ENCODE data around the gene TRIO.

TRIO gene

DNA sequence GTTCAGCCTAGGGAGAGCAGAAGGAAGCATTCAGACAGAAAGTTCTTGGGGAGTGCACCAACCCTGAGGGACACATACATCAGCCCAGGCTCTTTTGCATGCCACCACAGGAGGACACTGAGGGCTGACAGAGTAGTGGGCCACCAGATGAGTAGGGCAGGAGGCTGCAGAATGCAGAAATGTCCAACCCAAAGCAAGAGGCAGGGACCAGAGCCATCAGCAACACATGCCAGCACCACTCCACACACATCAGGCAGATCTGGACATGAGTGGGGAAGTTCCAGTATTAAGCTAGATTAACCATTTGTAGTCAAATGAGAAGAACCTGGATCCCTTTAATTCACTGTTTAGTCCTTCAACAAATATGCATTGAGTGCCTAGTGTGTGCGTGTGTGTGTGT is 402.7 kb downstream of the TRIO start:
- Histone ChIP-seq H2AK5ac (ENCODE audit: low read length) (no peak overlapping the region), H3K4me2 (ENCODE audit: low read length) (no peak overlapping the region), H2AFZ (ENCODE audit: insufficient read depth, low read length, poor library complexity) (no peak overlapping the region), H3K4ac (ENCODE audit: low read depth, low read length) (no peak overlapping the region), H2BK5ac (ENCODE audit: low read depth, low read length, poor library complexity) (no peak overlapping the region), H4K8ac (ENCODE audit: low read depth, low read length) (no peak overlapping the region), H2BK12ac (ENCODE audit: low read length) (no peak overlapping the region), H3K9ac (ENCODE audit: low read length) (no peak overlapping the region), H3K36me3 (ENCODE audit: control insufficient read depth in 1 of 2, insufficient read depth in 2 of 2, low read length in 2 of 2) (no peaks in the 10 kb centered on the region), H3K79me1 (ENCODE audit: low read length) (no peaks in the 10 kb centered on the region), H3K18ac (ENCODE audit: low read length) (no peak overlapping the region), H3K23ac (ENCODE audit: low read length) (no peak overlapping the region), H3K4me3 (ENCODE audit: low read depth, low read length) (no peak overlapping the region), H3K4me1 (ENCODE audit: control insufficient read depth in 1 of 2, insufficient read depth in 2 of 2, low read length in 2 of 2) (no peaks in the 10 kb centered on the region), H3K14ac (ENCODE audit: low read length) (no peak overlapping the region), H2BK120ac (ENCODE audit: insufficient read depth, low read length, poor library complexity) (no peak overlapping the region), H3K27me3 (ENCODE audit: insufficient read depth, low read length) (no peaks in the 10 kb centered on the region), H4K91ac (ENCODE audit: low read depth, low read length) (no peak overlapping the region), H3K27ac (ENCODE audit: low read depth, low read length) (no peak overlapping the region), H4K12ac (ENCODE audit: low read depth, low read length) (no peak overlapping the region), H3K9me3 (ENCODE audit: insufficient read depth, low read depth, low read length) (peaks cover 2% of the 10 kb centered on the region), H3K79me2 (ENCODE audit: control insufficient read depth, insufficient read depth, low read length, poor library complexity) (no peaks in the 10 kb centered on the region)
- WGBS (ENCODE audit: extremely low coverage, insufficient coverage, insufficient read length), result no CpG with 5 or more reads among the region's 1 CpG
- no peak for DNase-seq

DNA sequence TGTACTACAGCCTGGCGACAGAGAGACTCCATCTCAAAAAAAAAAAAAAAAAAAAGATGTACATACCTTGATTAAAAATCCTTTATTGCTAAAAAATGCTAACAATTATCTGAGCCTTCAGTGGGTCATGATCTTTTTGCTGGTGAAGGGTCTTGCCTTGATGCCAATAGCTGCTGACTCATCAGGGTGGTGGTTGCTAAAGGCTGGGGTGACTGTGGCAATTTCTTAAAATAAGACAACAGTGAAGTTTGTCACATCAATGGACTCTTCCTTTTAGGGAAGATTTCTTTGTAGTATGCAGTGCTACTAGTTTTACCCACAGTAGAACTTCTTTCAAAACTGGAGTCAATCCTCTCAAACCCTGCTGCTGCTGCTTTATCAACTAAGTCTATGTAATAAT is 404.5 kb downstream of the TRIO start:
- no peak overlapping the region for H3K4me2 ChIP-seq (ENCODE audit: low read length)
- no peak overlapping the region for H4K8ac ChIP-seq (ENCODE audit: low read depth, low read length)
- H2AFZ ChIP-seq (ENCODE audit: insufficient read depth, low read length, poor library complexity), result no peak overlapping the region
- H3K14ac ChIP-seq (ENCODE audit: low read length), result no peak overlapping the region
- H2AK5ac ChIP-seq (ENCODE audit: low read length), result no peak overlapping the region
- H3K4me3 ChIP-seq (ENCODE audit: low read depth, low read length), result no peak overlapping the region
- no peaks in the 10 kb centered on the region for H3K79me2 ChIP-seq (ENCODE audit: control insufficient read depth, insufficient read depth, low read length, poor library complexity)
- no peak overlapping the region for H3K18ac ChIP-seq (ENCODE audit: low read length)
- no peak overlapping the region for H3K4ac ChIP-seq (ENCODE audit: low read depth, low read length)
- H4K91ac ChIP-seq (ENCODE audit: low read depth, low read length), result no peak overlapping the region
- H3K4me1 ChIP-seq (ENCODE audit: control insufficient read depth in 1 of 2, insufficient read depth in 2 of 2, low read length in 2 of 2), result no peaks in the 10 kb centered on the region
- H3K79me1 ChIP-seq (ENCODE audit: low read length), result no peaks in the 10 kb centered on the region
- no peak overlapping the region for H3K9ac ChIP-seq (ENCODE audit: low read length)
- H3K36me3 ChIP-seq (ENCODE audit: control insufficient read depth in 1 of 2, insufficient read depth in 2 of 2, low read length in 2 of 2), result no peaks in the 10 kb centered on the region
- no peak overlapping the region for H3K23ac ChIP-seq (ENCODE audit: low read length)
- no peak overlapping the region for H2BK12ac ChIP-seq (ENCODE audit: low read length)
- no CpG with 5 or more reads among the region's 1 CpG for WGBS (ENCODE audit: extremely low coverage, insufficient coverage, insufficient read length)
- H4K12ac ChIP-seq (ENCODE audit: low read depth, low read length), result no peak overlapping the region
- H2BK5ac ChIP-seq (ENCODE audit: low read depth, low read length, poor library complexity), result no peak overlapping the region
- H3K27ac ChIP-seq (ENCODE audit: low read depth, low read length), result no peak overlapping the region
- peaks cover 2% of the 10 kb centered on the region for H3K9me3 ChIP-seq (ENCODE audit: insufficient read depth, low read depth, low read length)
- H3K27me3 ChIP-seq (ENCODE audit: insufficient read depth, low read length), result no peaks in the 10 kb centered on the region
- no peak for DNase-seq
- H2BK120ac ChIP-seq (ENCODE audit: insufficient read depth, low read length, poor library complexity), result no peak overlapping the region

GRCh38 chr5:14551211-14551610 is 408.1 kb downstream of the TRIO start:
- H3K79me1 ChIP-seq (ENCODE audit: low read length), result no peaks in the 10 kb centered on the region
- H3K27ac ChIP-seq (ENCODE audit: low read depth, low read length), result no peak overlapping the region
- no peak overlapping the region for H3K14ac ChIP-seq (ENCODE audit: low read length)
- H3K23ac ChIP-seq (ENCODE audit: low read length), result no peak overlapping the region
- no peak overlapping the region for H2AFZ ChIP-seq (ENCODE audit: insufficient read depth, low read length, poor library complexity)
- H3K79me2 ChIP-seq (ENCODE audit: control insufficient read depth, insufficient read depth, low read length, poor library complexity), result no peaks in the 10 kb centered on the region
- H3K4me1 ChIP-seq (ENCODE audit: control insufficient read depth in 1 of 2, insufficient read depth in 2 of 2, low read length in 2 of 2), result no peaks in the 10 kb centered on the region
- no CpG with 5 or more reads among the region's 3 CpGs for WGBS (ENCODE audit: extremely low coverage, insufficient coverage, insufficient read length)
- H4K12ac ChIP-seq (ENCODE audit: low read depth, low read length), result no peak overlapping the region
- no peak for DNase-seq
- H3K4me3 ChIP-seq (ENCODE audit: low read depth, low read length), result no peak overlapping the region
- no peak overlapping the region for H2BK120ac ChIP-seq (ENCODE audit: insufficient read depth, low read length, poor library complexity)
- no peak overlapping the region for H3K18ac ChIP-seq (ENCODE audit: low read length)
- H2BK5ac ChIP-seq (ENCODE audit: low read depth, low read length, poor library complexity), result no peak overlapping the region
- no peak overlapping the region for H2BK12ac ChIP-seq (ENCODE audit: low read length)
- no peak overlapping the region for H4K91ac ChIP-seq (ENCODE audit: low read depth, low read length)
- no peaks in the 10 kb centered on the region for H3K36me3 ChIP-seq (ENCODE audit: control insufficient read depth in 1 of 2, insufficient read depth in 2 of 2, low read length in 2 of 2)
- H4K8ac ChIP-seq (ENCODE audit: low read depth, low read length), result no peak overlapping the region
- H3K9me3 ChIP-seq (ENCODE audit: insufficient read depth, low read depth, low read length), result no peaks in the 10 kb centered on the region
- no peak overlapping the region for H3K4ac ChIP-seq (ENCODE audit: low read depth, low read length)
- no peak overlapping the region for H2AK5ac ChIP-seq (ENCODE audit: low read length)
- H3K4me2 ChIP-seq (ENCODE audit: low read length), result no peak overlapping the region
- no peak overlapping the region for H3K9ac ChIP-seq (ENCODE audit: low read length)
- peaks cover 3% of the 10 kb centered on the region for H3K27me3 ChIP-seq (ENCODE audit: insufficient read depth, low read length)

DNA sequence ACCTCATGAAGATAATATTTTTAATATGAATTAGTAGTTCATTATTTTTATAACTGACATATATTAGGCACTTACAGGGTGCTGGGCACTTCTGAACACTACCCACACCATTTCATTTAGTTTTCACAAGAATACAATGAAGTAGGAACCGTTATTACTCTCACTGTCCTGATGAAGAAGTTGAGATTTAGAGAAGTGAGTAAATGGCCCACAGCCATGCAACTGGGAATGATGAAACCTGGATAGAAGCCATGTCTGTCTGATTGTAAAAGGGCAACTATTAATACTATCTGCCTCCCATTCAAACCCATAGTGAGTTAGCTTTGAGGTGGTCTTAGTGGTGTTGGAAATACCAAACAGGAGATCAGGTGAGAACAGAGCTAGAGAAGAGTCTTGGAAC is 408.9 kb downstream of the TRIO start:
- H2AK5ac ChIP-seq (ENCODE audit: low read length), result no peak overlapping the region
- no peak overlapping the region for H2BK120ac ChIP-seq (ENCODE audit: insufficient read depth, low read length, poor library complexity)
- peaks cover 3% of the 10 kb centered on the region for H3K27me3 ChIP-seq (ENCODE audit: insufficient read depth, low read length)
- H4K12ac ChIP-seq (ENCODE audit: low read depth, low read length), result no peak overlapping the region
- H3K4me1 ChIP-seq (ENCODE audit: control insufficient read depth in 1 of 2, insufficient read depth in 2 of 2, low read length in 2 of 2), result no peaks in the 10 kb centered on the region
- no peak overlapping the region for H3K23ac ChIP-seq (ENCODE audit: low read length)
- H3K4ac ChIP-seq (ENCODE audit: low read depth, low read length), result no peak overlapping the region
- H3K79me1 ChIP-seq (ENCODE audit: low read length), result no peaks in the 10 kb centered on the region
- no peaks in the 10 kb centered on the region for H3K36me3 ChIP-seq (ENCODE audit: control insufficient read depth in 1 of 2, insufficient read depth in 2 of 2, low read length in 2 of 2)
- H3K27ac ChIP-seq (ENCODE audit: low read depth, low read length), result no peak overlapping the region
- H3K4me3 ChIP-seq (ENCODE audit: low read depth, low read length), result no peak overlapping the region
- H3K9me3 ChIP-seq (ENCODE audit: insufficient read depth, low read depth, low read length), result no peaks in the 10 kb centered on the region
- H4K8ac ChIP-seq (ENCODE audit: low read depth, low read length), result no peak overlapping the region
- no CpG with 5 or more reads among the region's 1 CpG for WGBS (ENCODE audit: extremely low coverage, insufficient coverage, insufficient read length)
- no peak overlapping the region for H3K14ac ChIP-seq (ENCODE audit: low read length)
- no peak overlapping the region for H2BK5ac ChIP-seq (ENCODE audit: low read depth, low read length, poor library complexity)
- H3K18ac ChIP-seq (ENCODE audit: low read length), result no peak overlapping the region
- H3K79me2 ChIP-seq (ENCODE audit: control insufficient read depth, insufficient read depth, low read length, poor library complexity), result no peaks in the 10 kb centered on the region
- DNase-seq, result no peak
- H2BK12ac ChIP-seq (ENCODE audit: low read length), result no peak overlapping the region
- H3K4me2 ChIP-seq (ENCODE audit: low read length), result no peak overlapping the region
- no peak overlapping the region for H3K9ac ChIP-seq (ENCODE audit: low read length)
- H4K91ac ChIP-seq (ENCODE audit: low read depth, low read length), result no peak overlapping the region
- H2AFZ ChIP-seq (ENCODE audit: insufficient read depth, low read length, poor library complexity), result no peak overlapping the region

Measured in trophoblast cell (in vitro differentiated cells and primary cell).